ENCODE results near the gene ATG13.

ATG13 gene

DNA sequence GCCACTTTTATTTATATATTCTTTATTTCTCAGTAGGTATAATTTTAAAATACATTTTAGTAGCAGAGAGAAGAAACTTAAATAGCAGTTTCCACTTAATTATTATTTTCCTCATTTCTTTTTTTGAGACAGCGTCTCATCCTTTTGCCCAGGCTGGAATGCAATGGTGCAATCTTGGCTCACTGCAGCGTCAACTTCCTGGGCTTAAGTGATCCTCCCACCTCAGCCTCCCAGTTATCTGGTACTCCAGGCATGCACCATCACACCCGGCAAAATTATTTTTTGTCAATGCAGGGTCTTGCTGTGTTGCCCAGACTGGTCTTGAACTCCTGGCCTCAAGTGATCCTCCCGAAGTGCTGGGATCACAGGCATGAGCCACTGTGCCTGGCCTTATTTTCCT, 38.3 kb downstream of the ATG13 start:
- H3K4me1 ChIP-seq (ENCODE audit: control insufficient read depth, low read depth, low read length): no peaks in the 10 kb centered on the region
- H3K9ac ChIP-seq (ENCODE audit: low read length): no peak overlapping the region
- no peak overlapping the region for H3K4me3 ChIP-seq (ENCODE audit: low read length)
- peaks cover 70% of the 10 kb centered on the region for H3K36me3 ChIP-seq (ENCODE audit: control insufficient read depth, low read depth, low read length)
- no peak overlapping the region for H3K27ac ChIP-seq (ENCODE audit: low read length)
- no peaks in the 10 kb centered on the region for H3K27me3 ChIP-seq (ENCODE audit: control insufficient read depth, insufficient read depth, low read length)
- no peaks in the 10 kb centered on the region for H3K9me3 ChIP-seq (ENCODE audit: control insufficient read depth, low read depth, low read length)

DNA sequence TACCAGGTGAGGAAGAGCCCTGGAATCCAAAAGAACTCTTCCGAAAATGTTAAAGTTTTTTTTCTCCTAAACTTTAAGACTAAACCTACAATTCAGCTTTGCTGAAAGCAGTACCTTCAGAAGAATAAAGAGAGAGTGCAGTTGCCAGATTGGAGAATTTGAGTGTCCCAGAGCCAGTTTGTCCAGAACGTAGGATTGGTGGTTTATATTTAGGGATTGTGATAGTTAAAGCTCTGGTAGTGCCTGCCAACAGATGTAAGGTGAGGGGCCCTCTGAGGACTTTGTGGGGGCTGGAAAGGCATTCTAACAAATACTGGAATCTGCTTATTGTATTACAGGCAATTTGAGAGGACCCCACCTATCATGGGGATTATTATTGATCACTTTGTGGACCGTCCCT, 39.8 kb downstream of the ATG13 start:
- Histone ChIP-seq H3K4me1 (ENCODE audit: control insufficient read depth, low read depth, low read length) (no peaks in the 10 kb centered on the region), H3K4me3 (ENCODE audit: low read length) (no peak overlapping the region), H3K27me3 (ENCODE audit: control insufficient read depth, insufficient read depth, low read length) (no peaks in the 10 kb centered on the region), H3K36me3 (ENCODE audit: control insufficient read depth, low read depth, low read length) (peaks cover 59% of the 10 kb centered on the region), H3K9ac (ENCODE audit: low read length) (no peak overlapping the region), H3K9me3 (ENCODE audit: control insufficient read depth, low read depth, low read length) (no peaks in the 10 kb centered on the region), H3K27ac (ENCODE audit: low read length) (no peak overlapping the region)

DNA sequence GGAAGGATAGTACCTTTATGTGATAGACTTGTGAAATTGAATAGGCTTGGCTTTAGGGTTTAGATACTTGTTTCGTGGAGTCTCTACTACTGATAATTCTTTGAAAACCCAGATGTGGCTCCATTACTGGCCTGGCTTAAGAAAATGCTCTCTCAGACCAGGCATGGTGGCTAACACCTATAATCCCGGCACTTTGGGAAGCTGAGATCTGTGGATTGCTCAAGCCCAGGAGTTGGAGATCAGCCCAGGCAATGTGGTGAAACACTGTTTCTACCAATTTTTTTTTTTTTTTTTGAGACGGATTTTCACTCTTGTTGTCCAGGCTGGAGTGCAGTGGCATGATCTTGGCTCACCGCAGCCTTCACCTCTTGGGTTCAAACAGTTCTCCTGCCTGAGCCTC, 40.9 kb downstream of the ATG13 start:
- H3K4me3 ChIP-seq (ENCODE audit: low read length): no peak overlapping the region
- H3K4me1 ChIP-seq (ENCODE audit: control insufficient read depth, low read depth, low read length): no peaks in the 10 kb centered on the region
- H3K9ac ChIP-seq (ENCODE audit: low read length): no peak overlapping the region
- no peaks in the 10 kb centered on the region for H3K27me3 ChIP-seq (ENCODE audit: control insufficient read depth, insufficient read depth, low read length)
- H3K36me3 ChIP-seq (ENCODE audit: control insufficient read depth, low read depth, low read length): peaks cover 57% of the 10 kb centered on the region
- H3K27ac ChIP-seq (ENCODE audit: low read length): no peak overlapping the region
- H3K9me3 ChIP-seq (ENCODE audit: control insufficient read depth, low read depth, low read length): no peaks in the 10 kb centered on the region

DNA sequence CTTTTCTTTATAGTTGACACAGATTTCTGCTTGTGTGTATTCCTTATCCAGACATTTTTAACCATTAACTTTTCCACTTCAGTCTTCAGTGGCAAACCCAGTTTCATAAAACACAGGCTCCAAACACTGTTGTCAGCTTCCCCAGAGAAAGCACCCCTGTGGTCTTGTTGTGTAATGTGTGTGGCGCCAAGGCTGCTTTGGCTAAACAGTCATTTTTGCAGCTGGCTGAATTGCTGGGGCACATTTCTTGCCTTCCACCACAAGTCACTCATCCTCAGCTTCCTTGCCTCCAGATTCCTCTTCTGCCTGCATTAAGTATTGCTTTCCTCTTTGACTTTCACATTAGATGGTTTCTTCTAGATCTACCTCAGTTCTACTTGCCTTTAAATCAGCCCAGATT, 42.6 kb downstream of the ATG13 start:
- Histone ChIP-seq H3K4me3 (ENCODE audit: low read length) (no peak overlapping the region), H3K9ac (ENCODE audit: low read length) (no peak overlapping the region), H3K27ac (ENCODE audit: low read length) (no peak overlapping the region), H3K36me3 (ENCODE audit: control insufficient read depth, low read depth, low read length) (peaks cover 61% of the 10 kb centered on the region), H3K4me1 (ENCODE audit: control insufficient read depth, low read depth, low read length) (no peaks in the 10 kb centered on the region), H3K9me3 (ENCODE audit: control insufficient read depth, low read depth, low read length) (no peaks in the 10 kb centered on the region), H3K27me3 (ENCODE audit: control insufficient read depth, insufficient read depth, low read length) (no peaks in the 10 kb centered on the region)

DNA sequence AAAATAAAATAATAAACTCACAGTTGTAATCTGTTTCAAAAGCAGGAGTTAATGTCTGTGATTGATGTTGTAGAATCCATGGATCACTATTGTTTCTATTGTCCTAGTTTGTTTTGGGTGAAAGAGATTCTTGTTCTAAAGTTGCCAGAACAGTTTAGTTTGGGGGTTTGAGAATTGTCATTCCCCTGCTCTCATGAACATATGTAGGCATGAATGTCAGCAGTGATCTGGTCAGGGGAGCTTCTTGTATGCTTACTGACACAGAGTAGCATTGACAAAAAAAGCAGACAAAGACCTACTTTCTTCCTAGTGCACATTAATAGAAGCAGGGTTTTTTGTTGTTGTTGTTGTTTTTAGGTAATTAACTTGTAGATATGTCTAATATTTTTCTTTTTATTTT, 44.5 kb downstream of the ATG13 start:
- no peak overlapping the region for H3K9ac ChIP-seq (ENCODE audit: low read length)
- no peaks in the 10 kb centered on the region for H3K9me3 ChIP-seq (ENCODE audit: control insufficient read depth, low read depth, low read length)
- H3K4me3 ChIP-seq (ENCODE audit: low read length): no peak overlapping the region
- no peaks in the 10 kb centered on the region for H3K4me1 ChIP-seq (ENCODE audit: control insufficient read depth, low read depth, low read length)
- H3K36me3 ChIP-seq (ENCODE audit: control insufficient read depth, low read depth, low read length): peaks cover 58% of the 10 kb centered on the region
- H3K27ac ChIP-seq (ENCODE audit: low read length): no peak overlapping the region
- H3K27me3 ChIP-seq (ENCODE audit: control insufficient read depth, insufficient read depth, low read length): no peaks in the 10 kb centered on the region

DNA sequence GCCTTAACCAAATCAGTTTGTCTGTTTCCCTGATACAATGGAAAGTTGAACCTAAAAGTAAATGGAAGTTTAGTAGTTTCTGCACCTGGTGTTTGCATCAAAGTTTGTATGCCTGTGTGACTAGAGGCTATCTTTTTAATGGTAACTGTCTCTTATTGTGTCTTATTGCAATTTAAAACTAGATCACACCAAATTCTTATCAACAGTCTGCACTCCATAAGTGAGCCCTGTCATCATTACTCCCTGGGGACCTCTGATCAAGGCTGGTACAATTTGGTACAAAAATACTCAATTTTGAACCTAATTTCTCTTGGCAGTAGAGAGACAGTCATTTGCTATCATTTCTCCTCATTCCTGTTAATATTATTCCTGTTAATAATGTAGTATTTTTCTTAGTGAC, 45.0 kb downstream of the ATG13 start:
- no peaks in the 10 kb centered on the region for H3K9me3 ChIP-seq (ENCODE audit: control insufficient read depth, low read depth, low read length)
- H3K27ac ChIP-seq (ENCODE audit: low read length): no peak overlapping the region
- no peak overlapping the region for H3K4me3 ChIP-seq (ENCODE audit: low read length)
- H3K27me3 ChIP-seq (ENCODE audit: control insufficient read depth, insufficient read depth, low read length): no peaks in the 10 kb centered on the region
- H3K9ac ChIP-seq (ENCODE audit: low read length): no peak overlapping the region
- peaks cover 58% of the 10 kb centered on the region for H3K36me3 ChIP-seq (ENCODE audit: control insufficient read depth, low read depth, low read length)
- H3K4me1 ChIP-seq (ENCODE audit: control insufficient read depth, low read depth, low read length): no peaks in the 10 kb centered on the region

DNA sequence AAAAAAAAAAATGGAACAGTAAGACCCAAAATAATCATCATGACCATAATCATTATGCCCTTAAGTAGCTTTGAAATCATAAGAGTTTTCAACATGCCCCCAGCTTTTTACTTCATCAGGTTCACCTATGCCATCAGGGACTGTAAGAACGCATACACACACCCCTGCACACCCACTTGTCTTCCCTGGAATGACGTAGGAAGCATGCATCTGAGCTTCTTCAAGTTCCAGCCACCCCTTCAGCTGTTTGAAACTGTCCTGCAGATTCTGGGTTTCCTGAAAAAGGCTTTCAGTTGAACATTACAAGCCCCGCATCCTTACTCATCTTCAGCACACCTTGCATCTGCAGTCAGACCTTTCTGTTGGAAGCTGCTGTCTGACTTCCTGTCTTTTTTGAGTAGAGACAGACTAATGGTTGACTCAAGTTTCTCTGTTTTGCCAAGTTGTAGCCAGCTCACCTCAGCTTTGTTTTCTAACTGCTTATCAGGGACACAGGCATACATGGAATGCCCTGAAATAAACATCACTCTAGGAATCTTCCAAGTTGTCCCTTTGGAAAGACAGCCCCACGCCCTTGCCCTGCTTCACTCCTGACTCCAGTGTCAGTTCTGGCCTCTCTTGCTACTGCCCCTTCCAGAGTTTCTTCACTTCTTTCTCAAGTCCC, 46.1 kb downstream of the ATG13 start:
- no peaks in the 10 kb centered on the region for H3K4me1 ChIP-seq (ENCODE audit: control insufficient read depth, low read depth, low read length)
- no peak overlapping the region for H3K27ac ChIP-seq (ENCODE audit: low read length)
- H3K4me3 ChIP-seq (ENCODE audit: low read length): no peak overlapping the region
- H3K9ac ChIP-seq (ENCODE audit: low read length): no peak overlapping the region
- no peaks in the 10 kb centered on the region for H3K27me3 ChIP-seq (ENCODE audit: control insufficient read depth, insufficient read depth, low read length)
- no peaks in the 10 kb centered on the region for H3K9me3 ChIP-seq (ENCODE audit: control insufficient read depth, low read depth, low read length)
- peaks cover 58% of the 10 kb centered on the region for H3K36me3 ChIP-seq (ENCODE audit: control insufficient read depth, low read depth, low read length)

DNA sequence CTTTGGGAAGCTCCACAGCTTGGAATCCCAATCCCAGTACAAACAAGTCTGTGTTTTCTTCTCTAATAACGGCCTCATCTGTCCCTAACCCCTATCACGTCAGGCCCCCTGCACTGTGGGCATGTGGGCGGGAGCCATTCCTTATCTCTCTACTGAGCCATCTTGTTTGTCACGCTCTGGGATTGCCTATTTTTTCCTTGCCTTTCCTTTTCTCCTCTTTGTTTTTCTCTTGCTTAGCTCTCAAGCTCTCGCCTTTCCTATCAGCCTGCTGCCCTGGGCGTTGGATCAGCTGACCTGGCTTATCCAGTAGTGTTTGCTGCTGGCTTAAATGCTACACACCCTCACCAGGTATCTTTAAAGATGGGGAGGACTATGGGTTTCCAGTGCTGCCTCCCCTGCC, 47.3 kb downstream of the ATG13 start:
- Histone ChIP-seq H3K27me3 (ENCODE audit: control insufficient read depth, insufficient read depth, low read length) (no peaks in the 10 kb centered on the region), H3K4me1 (ENCODE audit: control insufficient read depth, low read depth, low read length) (no peaks in the 10 kb centered on the region)

DNA sequence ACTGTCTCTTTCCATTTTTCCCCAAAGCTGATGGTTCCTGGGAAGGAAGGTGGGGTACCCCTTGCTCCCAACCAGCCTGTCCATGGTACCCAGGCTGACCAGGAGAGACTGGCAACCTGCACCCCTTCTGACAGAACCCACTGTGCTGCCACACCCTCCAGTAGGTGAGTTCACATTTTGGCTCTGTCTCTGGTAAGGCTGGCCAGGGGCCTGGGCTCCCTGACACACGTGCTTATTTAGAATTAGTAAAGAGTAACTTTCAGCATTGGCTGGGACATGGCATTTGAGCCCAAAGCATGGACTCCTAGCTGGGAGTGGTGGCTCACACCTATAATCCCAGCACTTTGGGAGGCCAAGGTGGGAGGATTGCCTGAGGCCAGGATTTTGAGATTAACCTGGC, 48.0 kb downstream of the ATG13 start:
- H3K9me3 ChIP-seq (ENCODE audit: control insufficient read depth, low read depth, low read length): no peaks in the 10 kb centered on the region
- H3K4me3 ChIP-seq (ENCODE audit: low read length): no peak overlapping the region
- H3K9ac ChIP-seq (ENCODE audit: low read length): no peak overlapping the region
- no peaks in the 10 kb centered on the region for H3K4me1 ChIP-seq (ENCODE audit: control insufficient read depth, low read depth, low read length)
- H3K36me3 ChIP-seq (ENCODE audit: control insufficient read depth, low read depth, low read length): peaks cover 53% of the 10 kb centered on the region
- no peak overlapping the region for H3K27ac ChIP-seq (ENCODE audit: low read length)
- no peaks in the 10 kb centered on the region for H3K27me3 ChIP-seq (ENCODE audit: control insufficient read depth, insufficient read depth, low read length)

More for the DNA sequence above, 47.3 kb downstream of the ATG13 start:
- Histone ChIP-seq H3K9ac (ENCODE audit: low read length) (no peak overlapping the region), H3K9me3 (ENCODE audit: control insufficient read depth, low read depth, low read length) (no peaks in the 10 kb centered on the region), H3K4me3 (ENCODE audit: low read length) (no peak overlapping the region), H3K36me3 (ENCODE audit: control insufficient read depth, low read depth, low read length) (peaks cover 57% of the 10 kb centered on the region), H3K27ac (ENCODE audit: low read length) (no peak overlapping the region)

DNA sequence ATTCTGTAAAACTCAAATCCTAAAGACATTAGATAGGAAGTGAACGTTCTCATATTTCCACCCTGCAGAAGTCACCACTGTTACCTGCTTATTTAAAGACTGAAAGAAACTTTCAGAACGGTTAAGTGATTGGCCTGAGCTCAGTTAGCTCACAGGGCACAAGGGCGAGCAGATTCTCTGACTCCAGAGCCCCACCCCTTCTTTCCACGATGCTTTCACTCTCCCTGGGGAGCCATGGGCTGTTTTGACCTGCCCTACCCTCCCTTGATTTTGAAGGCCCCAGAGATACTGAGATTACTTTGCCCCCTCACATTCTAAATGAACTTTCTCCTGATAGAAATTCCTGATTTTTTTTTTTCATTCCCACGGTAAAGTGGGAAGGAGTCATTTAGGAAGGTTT, 49.2 kb downstream of the ATG13 start:
- H3K4me3 ChIP-seq (ENCODE audit: low read length): no peak overlapping the region
- H3K27ac ChIP-seq (ENCODE audit: low read length): no peak overlapping the region
- no peaks in the 10 kb centered on the region for H3K4me1 ChIP-seq (ENCODE audit: control insufficient read depth, low read depth, low read length)
- no peaks in the 10 kb centered on the region for H3K27me3 ChIP-seq (ENCODE audit: control insufficient read depth, insufficient read depth, low read length)
- H3K36me3 ChIP-seq (ENCODE audit: control insufficient read depth, low read depth, low read length): peaks cover 59% of the 10 kb centered on the region
- H3K9me3 ChIP-seq (ENCODE audit: control insufficient read depth, low read depth, low read length): no peaks in the 10 kb centered on the region
- H3K9ac ChIP-seq (ENCODE audit: low read length): no peak overlapping the region

DNA sequence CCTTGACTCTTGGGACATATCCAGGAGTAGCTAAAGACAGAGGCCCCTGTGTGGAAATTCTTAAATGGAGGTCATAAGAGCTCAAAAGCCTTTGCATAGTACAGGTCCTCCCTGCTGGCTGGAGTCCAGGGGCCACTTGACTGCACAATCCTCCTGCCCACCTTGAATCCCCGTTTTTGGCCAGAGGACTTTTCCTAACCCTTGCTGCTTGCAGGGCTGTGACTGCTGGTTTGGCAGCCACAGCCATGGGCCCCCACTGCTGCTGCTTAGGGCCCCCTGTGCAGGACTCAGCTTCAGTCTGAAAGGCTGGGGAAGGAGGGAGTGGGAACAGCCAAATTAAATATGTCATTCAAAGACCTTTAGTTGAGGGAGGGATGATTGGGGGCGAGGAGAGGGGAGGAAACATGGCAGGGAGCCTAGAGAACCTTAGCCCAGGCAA, 49.7 kb downstream of the ATG13 start:
- Histone ChIP-seq H3K4me3 (ENCODE audit: low read length) (no peak overlapping the region), H3K4me1 (ENCODE audit: control insufficient read depth, low read depth, low read length) (no peaks in the 10 kb centered on the region), H3K9me3 (ENCODE audit: control insufficient read depth, low read depth, low read length) (no peaks in the 10 kb centered on the region), H3K36me3 (ENCODE audit: control insufficient read depth, low read depth, low read length) (peaks cover 64% of the 10 kb centered on the region), H3K27me3 (ENCODE audit: control insufficient read depth, insufficient read depth, low read length) (no peaks in the 10 kb centered on the region), H3K9ac (ENCODE audit: low read length) (no peak overlapping the region), H3K27ac (ENCODE audit: low read length) (no peak overlapping the region)

DNA sequence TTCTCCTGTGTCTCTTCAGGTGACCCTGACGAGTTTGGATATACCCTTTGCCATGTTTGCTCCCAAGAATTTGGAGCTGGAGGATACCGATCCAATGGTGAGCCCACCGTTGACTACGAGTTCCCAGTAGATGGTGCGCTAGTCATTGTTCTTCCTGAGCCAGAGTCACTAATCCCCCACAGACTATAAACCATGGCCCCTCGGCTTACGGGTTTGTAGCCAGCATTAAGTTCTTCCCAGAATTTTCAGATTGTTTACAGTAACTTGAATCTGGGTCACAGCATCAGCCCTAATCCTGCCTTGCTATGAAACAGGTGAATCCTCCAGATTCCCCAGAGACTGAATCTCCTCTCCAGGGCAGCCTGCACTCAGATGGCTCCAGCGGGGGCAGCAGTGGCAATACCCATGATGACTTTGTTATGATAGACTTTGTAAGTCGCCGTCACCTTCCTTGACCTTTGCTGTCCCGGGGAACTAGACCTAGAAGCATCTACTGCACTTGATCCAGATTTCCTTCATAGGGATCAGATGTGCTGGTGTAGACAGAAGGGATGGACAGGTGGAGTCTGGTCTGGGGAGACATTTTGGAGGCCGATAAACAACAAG, 51.2 kb downstream of the ATG13 start:
- H3K4me1 ChIP-seq (ENCODE audit: control insufficient read depth, low read depth, low read length): no peaks in the 10 kb centered on the region
- H3K27me3 ChIP-seq (ENCODE audit: control insufficient read depth, insufficient read depth, low read length): no peaks in the 10 kb centered on the region
- no peak overlapping the region for H3K9ac ChIP-seq (ENCODE audit: low read length)
- no peaks in the 10 kb centered on the region for H3K9me3 ChIP-seq (ENCODE audit: control insufficient read depth, low read depth, low read length)
- peaks cover 57% of the 10 kb centered on the region for H3K36me3 ChIP-seq (ENCODE audit: control insufficient read depth, low read depth, low read length)
- H3K4me3 ChIP-seq (ENCODE audit: low read length): no peak overlapping the region
- H3K27ac ChIP-seq (ENCODE audit: low read length): no peak overlapping the region

Data from iPS-18a (cell line).